ENCODE measurements around the gene EXOC3L4.

EXOC3L4 gene

GRCh38 chr14:103071544-103072251 lies 22.8 kb upstream of the EXOC3L4 start:
- DNase-seq (ENCODE audit: low spot score): no peak
- TF ChIP-seq CTCF (IDR thresholded peaks at IDR 0.05; ENCODE audit: extremely low read depth, missing control alignments): no peak

GRCh38 chr14:103072595-103073366 lies 21.7 kb upstream of the EXOC3L4 start:
- no peak for TF ChIP-seq CTCF (IDR thresholded peaks at IDR 0.05; ENCODE audit: extremely low read depth, missing control alignments)
- no peak for DNase-seq (ENCODE audit: low spot score)

GRCh38 chr14:103073367-103073875 lies 21.1 kb upstream of the EXOC3L4 start:
- DNase-seq (ENCODE audit: low spot score): no peak
- TF ChIP-seq CTCF (IDR thresholded peaks at IDR 0.05; ENCODE audit: extremely low read depth, missing control alignments): no peak

GRCh38 chr14:103073876-103074728 lies 20.4 kb upstream of the EXOC3L4 start:
- TF ChIP-seq CTCF (IDR thresholded peaks at IDR 0.05; ENCODE audit: extremely low read depth, missing control alignments): no peak
- peak; percentile 64 for DNase-seq (ENCODE audit: low spot score)

- no peak for TF ChIP-seq CTCF (IDR thresholded peaks at IDR 0.05; ENCODE audit: extremely low read depth, missing control alignments)
- no peak for DNase-seq (ENCODE audit: low spot score)
Measured at GRCh38 chr14:103074729-103075367, 19.7 kb upstream of the EXOC3L4 start.

GRCh38 chr14:103078420-103078749 lies 16.1 kb upstream of the EXOC3L4 start:
- peak; percentile 67 for TF ChIP-seq CTCF (IDR thresholded peaks at IDR 0.05; ENCODE audit: extremely low read depth, missing control alignments)
- DNase-seq (ENCODE audit: low spot score): peak; percentile 91
